ENCODE measurements around the gene RASSF3.
A peak's percentile ranks its signal among the peaks of the same experiment; 100 is the strongest.
"Not testable (repeated sequence)": the region's sequence is repeated elsewhere in the genome, so short reads cannot be mapped to it uniquely, and the experiment has no call there.

Gene RASSF3

DNA sequence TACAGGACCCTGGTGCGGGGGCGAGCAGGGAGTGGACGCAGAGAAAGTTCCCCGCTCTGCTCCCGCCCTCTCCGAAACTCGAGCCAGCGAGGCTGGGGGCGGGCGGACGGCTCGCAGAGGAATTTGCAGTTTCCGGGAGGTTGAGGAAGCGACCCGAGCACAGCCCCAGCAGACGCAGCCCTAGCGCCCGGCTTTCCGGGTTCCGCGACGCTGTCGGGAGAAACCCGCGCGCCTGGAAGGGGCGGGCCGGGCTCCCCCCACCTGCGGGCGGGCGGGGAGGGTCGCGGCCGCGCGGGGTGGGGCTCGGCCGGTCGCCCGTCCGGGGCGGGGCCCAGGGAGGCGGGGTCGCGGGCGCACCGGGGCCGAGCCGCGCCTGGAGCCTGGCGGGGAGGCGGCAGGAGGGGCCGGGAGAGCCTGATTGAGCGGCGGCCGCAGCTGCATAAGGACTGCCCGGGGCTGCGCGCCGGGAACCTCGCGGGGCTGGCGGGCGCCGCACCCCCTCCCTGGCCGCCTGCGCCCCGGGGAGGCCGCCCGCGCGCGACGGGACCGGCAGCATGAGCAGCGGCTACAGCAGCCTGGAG, at the start of gene RASSF3:
TSS of gene RASSF3 (plus strand) at position 417 of the 581 bp plus-strand sequence. CDS start at position 555, 138 bp downstream.
- peak in 1 of 2 donors; percentile 56 for DNase-seq

DNA sequence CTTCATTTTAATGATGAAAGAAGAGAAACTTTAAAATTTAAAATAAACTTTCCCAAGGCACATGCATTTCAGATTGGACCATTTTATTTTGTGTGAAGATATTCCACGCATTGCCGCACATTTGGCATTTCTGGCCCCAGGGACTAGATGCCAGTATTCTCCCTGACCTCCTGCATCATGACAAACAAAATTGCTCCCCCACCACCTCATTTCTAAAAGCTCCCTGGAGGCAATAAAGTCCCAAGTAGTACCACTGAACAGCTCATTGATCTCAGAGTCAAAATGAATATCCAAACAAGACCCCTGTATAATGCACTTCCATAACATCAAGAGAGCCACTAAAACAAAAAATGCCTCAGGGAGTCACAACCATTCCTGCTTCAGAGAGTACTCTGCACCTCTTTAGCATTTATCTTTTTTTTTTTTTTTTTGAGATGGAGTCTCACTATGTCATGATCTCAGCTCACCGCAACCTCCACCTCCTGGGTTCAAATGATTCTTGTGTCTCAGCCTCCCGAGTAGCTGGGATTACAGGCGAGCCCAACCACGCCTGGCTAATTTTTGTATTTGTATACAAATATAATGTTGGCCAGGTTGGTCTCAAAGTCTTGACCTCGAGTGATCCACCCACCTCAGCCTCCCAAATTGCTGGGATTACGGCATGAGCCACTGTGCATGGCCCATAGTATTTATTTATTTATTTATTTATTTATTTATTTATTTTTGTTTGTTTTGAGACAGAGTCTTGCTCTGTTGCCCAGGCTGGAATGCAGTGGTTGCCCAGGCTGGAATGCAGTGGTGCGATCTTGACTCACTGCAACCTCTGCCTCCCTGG, 48.8 kb upstream of the RASSF3 start:
- no peak for DNase-seq

- DNase-seq = no peak
Measured at GRCh38 chr12:64566122-64566521, 44.2 kb upstream of the RASSF3 start.

DNA sequence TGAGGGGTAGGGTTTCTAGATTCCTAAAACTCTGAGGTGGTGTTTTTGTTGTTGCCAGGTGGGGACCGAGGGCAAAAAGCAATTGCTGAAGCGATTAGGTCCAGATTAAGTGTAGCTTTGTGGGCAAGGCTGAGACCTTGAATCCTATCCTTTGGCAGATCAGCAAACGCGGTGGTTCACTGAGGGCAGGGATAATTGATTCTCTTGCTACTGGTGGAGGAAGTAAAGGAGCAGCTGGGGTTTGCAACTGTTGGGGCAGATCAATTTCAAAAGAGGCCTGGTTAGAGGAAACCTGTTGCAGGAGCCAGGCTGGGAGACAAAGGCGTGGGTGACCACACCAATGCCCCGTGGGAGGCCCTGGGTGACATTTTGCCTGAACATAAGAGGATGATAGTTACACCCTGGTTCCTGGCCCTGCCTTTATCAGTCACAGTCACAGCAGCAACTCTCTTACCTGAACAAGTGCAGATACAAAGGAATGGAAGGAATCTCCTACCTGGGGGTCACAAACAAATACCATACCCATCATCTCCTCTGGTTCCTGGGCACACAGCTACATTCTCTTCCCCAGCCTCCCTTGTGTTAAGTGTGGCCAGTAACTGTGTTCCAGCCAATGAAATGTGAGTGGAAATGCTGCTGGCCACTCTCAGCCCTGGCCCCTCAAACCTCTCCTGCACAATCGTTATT, 43.3 kb upstream of the RASSF3 start:
- DNase-seq = no peak

GRCh38 chr12:64567570-64567969, 42.7 kb upstream of the RASSF3 start:
- no peak for DNase-seq

DNA sequence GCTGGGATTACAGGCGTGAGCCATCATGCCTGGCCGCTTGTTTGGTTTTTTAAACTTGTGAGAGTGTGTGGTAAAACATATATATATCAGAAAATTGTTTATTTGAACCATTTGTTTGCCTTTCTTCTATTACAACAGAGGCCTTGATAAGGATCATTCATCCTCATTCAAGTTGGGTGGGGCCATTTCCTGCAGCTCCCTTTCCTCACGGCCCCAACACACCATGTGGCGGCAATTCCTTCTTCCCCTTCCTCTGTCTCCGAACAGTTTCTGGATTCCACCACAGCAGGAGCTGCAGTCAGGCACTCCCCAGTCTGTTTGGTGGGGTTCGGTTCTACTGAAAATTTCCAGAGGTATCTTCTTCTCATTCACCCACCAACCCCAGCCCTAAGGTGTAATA, 42.0 kb upstream of the RASSF3 start:
- DNase-seq = no peak

GRCh38 chr12:64569923-64570691, 40.2 kb upstream of the RASSF3 start:
- DNase-seq = no peak

DNA sequence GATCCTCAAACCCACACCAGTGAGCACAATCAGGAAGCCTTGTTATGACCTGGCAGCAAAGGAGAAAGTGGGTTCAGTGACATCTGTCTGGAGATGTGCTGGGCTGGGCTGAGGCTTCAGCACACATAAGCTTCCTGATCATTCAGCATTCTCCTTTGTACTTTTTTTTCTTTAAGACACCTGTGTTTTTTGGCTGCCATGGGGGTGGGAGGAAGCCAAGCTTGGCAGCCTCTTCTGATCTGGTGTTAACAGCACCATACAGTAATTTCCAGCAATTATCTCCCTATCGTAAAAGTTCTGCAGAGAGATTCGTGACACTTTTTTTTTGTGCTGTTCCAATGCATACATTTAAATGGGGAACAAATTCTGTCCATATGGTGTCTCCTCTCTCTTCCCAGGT, 38.9 kb upstream of the RASSF3 start:
- DNase-seq = peak in 1 of 2 donors; percentile 52

DNA sequence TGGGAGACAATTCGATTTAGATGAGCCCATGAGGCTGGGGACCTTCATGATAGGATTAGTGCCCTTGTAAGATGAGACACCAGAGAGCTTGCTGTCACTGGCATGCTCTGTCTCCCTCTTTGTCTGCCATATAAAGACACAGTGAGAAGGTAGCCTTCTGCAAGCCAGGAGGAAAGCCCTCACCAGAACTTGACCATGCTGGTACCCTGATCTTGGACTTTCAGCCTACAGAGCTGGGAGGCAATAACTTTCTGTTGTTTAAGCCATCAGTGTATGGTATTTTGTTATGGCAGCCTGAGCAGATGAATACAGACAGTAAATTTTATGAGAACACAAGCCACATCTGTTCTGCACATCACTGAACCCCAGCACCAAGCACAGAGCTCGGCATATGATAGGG, 38.1 kb upstream of the RASSF3 start:
- no peak for DNase-seq

GRCh38 chr12:64574837-64575236, 35.5 kb upstream of the RASSF3 start:
- DNase-seq = no peak

GRCh38 chr12:64577046-64577445, 33.2 kb upstream of the RASSF3 start:
- DNase-seq = no peak

GRCh38 chr12:64578566-64578965, 31.7 kb upstream of the RASSF3 start:
- DNase-seq = no peak

GRCh38 chr12:64580681-64581080, 29.6 kb upstream of the RASSF3 start:
- no peak for DNase-seq

DNA sequence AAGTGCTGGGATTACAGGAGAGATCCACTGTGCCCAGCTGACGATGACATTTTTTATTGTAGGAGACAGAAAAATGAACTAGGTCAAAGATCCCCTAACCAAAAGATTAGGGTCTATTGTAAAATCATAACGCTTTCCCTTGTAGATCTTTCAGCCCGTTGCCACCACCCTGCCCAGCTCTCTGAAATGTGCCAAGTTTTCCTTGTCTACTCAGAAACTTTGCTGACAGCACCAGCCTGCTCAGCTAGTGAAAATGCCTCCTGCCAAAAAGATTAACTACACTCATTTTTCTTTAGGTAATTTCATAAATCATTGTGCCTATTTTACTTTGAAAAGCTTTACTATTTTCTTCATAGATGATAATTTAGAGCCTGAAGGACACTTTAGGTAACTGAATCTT, 28.2 kb upstream of the RASSF3 start:
- no peak for DNase-seq

GRCh38 chr12:64582862-64583261, 27.4 kb upstream of the RASSF3 start:
- DNase-seq = no peak

GRCh38 chr12:64583395-64583770, 26.9 kb upstream of the RASSF3 start:
- not testable (repeated sequence) for DNase-seq

DNA sequence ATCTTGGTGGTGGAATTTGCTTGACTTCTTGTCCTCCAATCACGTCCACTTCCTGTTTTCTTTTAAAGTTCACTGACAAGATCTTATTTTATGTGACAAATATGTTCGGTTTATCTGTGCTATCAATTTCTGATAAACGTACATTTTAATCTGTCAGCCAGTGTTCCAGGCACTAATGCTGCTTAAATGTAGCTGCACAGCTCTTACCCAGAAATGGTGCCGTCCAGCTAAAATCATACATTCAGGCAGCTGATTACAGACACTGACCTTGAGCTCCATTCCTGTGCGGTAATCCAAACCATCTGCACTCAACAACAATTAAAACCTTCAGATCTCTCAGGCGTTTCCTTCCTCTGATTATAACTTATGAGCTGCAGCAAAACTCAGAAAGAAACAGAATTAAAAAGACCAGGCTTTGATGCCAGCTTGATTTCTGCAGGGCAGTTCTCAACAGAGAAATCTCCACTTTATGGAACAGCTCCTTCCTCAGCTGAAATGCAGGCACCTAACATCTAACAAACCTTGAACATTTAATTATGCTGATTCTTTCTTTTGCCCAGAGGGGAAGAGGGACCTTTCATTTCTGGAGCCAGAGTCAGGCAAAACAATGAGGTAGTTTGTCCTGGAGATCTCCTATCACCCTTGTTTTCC, 26.4 kb upstream of the RASSF3 start:
- DNase-seq = no peak

GRCh38 chr12:64585104-64585503, 25.2 kb upstream of the RASSF3 start:
- DNase-seq = no peak

GRCh38 chr12:64587447-64587846, 22.8 kb upstream of the RASSF3 start:
- no peak for DNase-seq

DNA sequence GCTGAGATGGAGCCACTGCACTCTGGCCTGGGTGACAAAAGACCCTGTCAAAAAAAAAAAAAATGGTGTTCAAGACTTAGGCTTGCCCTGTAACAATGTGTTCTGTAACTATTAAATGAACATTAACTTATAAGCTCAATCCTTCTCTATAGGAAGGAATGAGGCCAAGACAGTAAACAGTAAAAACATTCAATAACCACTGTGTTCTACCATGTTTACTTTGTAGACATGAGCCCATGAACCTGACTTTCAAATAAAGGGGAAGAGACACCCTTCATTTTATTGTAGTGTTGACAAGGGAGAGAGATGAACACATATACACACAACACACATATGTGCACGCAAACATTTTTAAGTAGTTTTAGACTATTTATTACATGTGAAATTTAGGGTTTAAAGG, 20.1 kb upstream of the RASSF3 start:
- no peak for DNase-seq

DNA sequence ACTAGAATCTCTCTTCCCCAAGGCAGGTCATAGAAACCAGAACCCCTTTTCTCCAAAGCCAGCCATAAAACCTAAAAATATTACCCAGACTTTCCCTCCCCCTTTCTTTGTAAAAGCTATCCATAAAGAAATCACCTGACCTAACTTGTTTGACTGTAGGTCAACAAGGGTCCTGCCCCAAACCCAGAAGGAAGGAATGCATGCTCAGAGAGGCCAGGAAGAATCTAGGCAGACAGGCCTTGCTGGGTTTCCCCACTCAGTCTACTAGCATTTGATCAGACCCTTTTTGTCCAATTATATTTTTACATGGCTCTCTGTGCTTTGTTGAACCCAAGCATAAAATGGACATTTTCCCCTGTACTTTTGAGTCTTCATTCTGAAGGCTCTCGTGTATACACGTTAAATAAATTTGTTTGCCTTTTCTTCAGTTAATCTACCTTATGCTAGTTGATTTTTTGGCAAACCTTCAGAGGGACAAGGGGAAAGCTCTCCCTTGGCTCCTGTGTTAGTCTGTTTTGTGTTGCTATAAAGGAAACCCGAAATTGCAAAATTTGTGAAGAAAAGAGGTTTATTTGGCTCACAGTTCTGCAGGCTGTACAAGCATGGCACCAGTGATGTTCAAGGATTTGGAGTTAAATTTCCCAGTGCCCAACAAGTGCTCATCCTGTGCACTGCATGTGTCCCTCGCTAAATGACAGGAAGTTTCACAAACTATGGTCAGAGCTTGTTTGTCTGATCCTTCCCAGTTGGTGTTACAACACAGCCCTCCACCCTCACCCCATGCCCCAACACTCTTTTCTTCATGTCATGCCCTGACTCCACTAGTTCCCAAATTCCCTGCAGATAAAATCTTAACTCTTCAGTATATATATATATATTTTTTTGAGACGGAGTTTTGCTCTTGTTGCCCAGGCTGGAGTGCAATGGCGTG, 14.2 kb upstream of the RASSF3 start:
- DNase-seq = no peak

Measured in hippocampal formation (tissue), 2 donors.